Lower leg skin (tissue), 4 donors: ENCODE measurements around the gene SSPN. TPM values are rescaled to one million over a fixed set of nuclear protein-coding genes. Genes with fewer than 3 reads are reported as not detected.

ENCODE experiments used
- DNase-seq, 2 donors: peaks; one replicate each; pipeline ENCODE4 v3.0.0-alpha.2; 2019; ENCODE audit warnings: low spot score in 2 of 2
- H3K4me3 ChIP-seq: fragments of 200-600 bp; sonication (generic); 2 replicates; pipeline ENCODE4 v1.5.1; 2017; ENCODE audit warnings: mild to moderate bottlenecking, low read depth; ENCODE audit not compliant: poor library complexity, severe bottlenecking
- CTCF ChIP-seq, 3 donors: fragments of 450-650 bp; IDR thresholded peaks; one replicate each; pipeline ENCODE4 v1.5.1; 2016; ENCODE audit warnings: antibody characterized with exemption in 3 of 3, mild to moderate bottlenecking in 3 of 3, moderate library complexity in 2 of 3
- POLR2A ChIP-seq, 2 donors: fragments of 450-650 bp; IDR thresholded peaks; one replicate each; pipeline ENCODE4 v1.6.1; 2016 to 2017; ENCODE audit warnings: antibody characterized with exemption in 2 of 2, mild to moderate bottlenecking in 1 of 2, moderate library complexity in 1 of 2
- WGBS, 2 donors: methylation state at CpG; one replicate each; pipeline ENCODE4 v1.1.5; 2018; 5-methylcytosine and 5-hydroxymethylcytosine counted together
- intact Hi-C: fragments of 100-400 bp; cut with DNase I; formaldehyde crosslinking; loops from one replicate; pipeline ENCODE4 v1.15.0; 2023; ENCODE audit warnings: low total_unique reads
- total RNA-seq, 4 donors: library from RNA; depleted of rRNA; stranded (reverse); fragments of >200 nt; gene quantifications; one replicate each; pipeline ENCODE4 v1.1.0, GENCODE V29; 2016

Gene SSPN
- total RNA-seq, 4 donors from 2014 or later = 4.5 to 14.1 (median 8.4) TPM

DNA sequence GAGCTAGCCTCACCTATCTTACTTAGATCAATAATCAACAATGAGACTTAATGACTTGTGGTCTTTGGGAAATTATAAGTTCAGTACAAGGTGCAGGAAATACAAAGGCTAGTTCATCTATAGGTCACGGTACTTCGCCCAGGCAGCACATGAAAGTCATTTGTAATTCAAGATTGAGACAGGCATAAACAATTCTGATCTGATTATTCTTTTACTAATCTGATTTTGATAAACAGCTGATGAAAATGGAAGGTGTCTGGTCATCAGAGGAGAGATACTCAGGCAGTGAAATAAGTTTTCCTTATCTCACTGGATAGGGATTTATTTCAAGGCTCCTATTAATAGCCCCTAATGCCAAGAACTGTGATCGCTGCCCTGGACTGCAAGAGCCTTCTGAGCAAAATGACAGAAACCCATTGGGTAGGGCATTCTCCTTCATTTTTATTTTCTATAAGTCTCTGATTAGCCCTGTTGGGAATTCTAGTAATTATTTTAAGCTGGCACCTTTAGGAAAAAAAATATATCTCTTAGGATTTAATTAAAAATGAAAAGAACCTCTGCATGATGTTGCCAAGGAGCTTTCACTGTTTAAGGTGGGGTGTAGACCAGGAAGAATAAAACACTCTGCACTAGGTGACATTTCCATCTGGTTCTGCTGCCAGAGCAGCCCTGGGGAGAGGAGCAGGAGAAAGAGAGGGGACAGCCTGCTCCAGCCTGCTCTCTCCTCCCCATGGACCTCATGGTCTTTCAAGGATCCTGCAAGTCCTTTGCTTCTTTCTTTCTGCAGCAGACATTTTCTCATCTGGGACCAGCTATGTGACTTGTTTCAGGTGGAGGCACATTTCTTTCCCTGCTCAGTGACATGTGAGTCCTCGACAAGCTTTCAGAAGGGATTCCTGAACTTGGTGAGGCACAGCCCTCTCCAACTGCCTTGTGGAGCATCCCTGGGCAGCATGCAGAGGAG, 44.8 kb downstream of the SSPN start:
- TF ChIP-seq POLR2A (IDR thresholded peaks at IDR 0.05) (no peak), CTCF (IDR thresholded peaks at IDR 0.05) (no peak)
- 72 to 80% methylated on average over 4 of the region's 4 CpGs for WGBS, 2 donors
- DNase-seq = no peak
- H3K4me3 ChIP-seq = no peak overlapping the region
- intact Hi-C loops = no loop called here

DNA sequence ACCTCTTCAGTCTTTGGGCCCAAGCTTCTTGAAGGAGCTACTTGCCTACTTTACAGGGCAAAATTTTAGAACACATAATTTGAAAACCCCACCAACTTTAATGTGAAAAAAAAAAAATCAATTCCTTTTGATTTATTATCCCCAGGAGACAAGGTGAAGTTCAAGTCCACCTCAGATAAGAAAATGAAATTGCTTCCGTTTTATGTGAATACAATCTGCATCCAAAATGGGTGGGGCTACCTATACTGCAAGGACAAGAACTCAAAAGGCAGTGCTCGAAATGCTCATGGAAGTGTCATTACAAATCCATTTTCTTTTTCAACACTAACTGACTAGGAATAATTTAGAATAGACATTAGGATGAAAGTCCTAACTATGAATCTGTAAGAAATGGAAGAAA, 45.7 kb downstream of the SSPN start:
- WGBS, 2 donors = 73% methylated on average over 2 of the region's 2 CpGs
- intact Hi-C loops = no loop called here
- no peak for DNase-seq

GRCh38 chr12:26242683-26243082, 47.3 kb downstream of the SSPN start:
- no peak for DNase-seq
- no peak for TF ChIP-seq CTCF (IDR thresholded peaks at IDR 0.05)
- TF ChIP-seq POLR2A (IDR thresholded peaks at IDR 0.05) = no peak
- intact Hi-C loops = no loop called here
- H3K4me3 ChIP-seq = no peak overlapping the region

More for the DNA sequence above, 45.7 kb downstream of the SSPN start:
- TF ChIP-seq POLR2A (IDR thresholded peaks at IDR 0.05) (no peak), CTCF (IDR thresholded peaks at IDR 0.05) (no peak)
- no peak overlapping the region for H3K4me3 ChIP-seq

DNA sequence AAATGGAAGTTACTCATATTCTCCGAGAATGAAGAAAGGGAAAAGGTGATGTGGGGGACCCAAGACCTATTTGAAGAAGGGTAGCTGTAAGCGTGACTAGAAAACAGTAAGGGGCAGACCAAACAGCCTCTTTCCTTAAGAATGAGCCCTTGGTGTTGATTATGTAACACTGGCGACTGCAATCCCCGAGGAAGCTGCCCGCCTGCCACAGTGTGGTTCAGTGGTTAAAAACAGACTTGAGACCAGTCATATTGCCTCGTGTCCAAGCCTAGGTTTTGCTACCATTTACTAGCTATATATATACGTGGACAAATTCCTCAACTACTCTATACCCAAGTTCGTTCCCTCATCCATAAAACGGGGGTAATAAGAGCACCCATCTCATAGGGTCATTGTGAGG, 49.1 kb downstream of the SSPN start:
- no peak for TF ChIP-seq CTCF (IDR thresholded peaks at IDR 0.05)
- no peak for TF ChIP-seq POLR2A (IDR thresholded peaks at IDR 0.05)
- no peak overlapping the region for H3K4me3 ChIP-seq
- DNase-seq = no peak
- 86 to 87% methylated on average over 9 of the region's 9 CpGs for WGBS, 2 donors
- intact Hi-C loops = no loop called here

- intact Hi-C loops = no loop called here
- 58 to 65% methylated on average over 6 of the region's 6 CpGs for WGBS, 2 donors
- DNase-seq = no peak
- TF ChIP-seq CTCF (IDR thresholded peaks at IDR 0.05) (no peak), POLR2A (IDR thresholded peaks at IDR 0.05) (no peak)
- H3K4me3 ChIP-seq = no peak overlapping the region
These were observed 50.0 kb downstream of the SSPN start for GRCh38 chr12:26245175-26245942.
